Heart left ventricle (tissue), 13 donors: Measurements from ENCODE around the gene LARGE2.

Source experiments
- CTCF ChIP-seq, 12 donors: fragments of 200-600 bp; sonication (generic) in 4 of 12; IDR thresholded peaks; one replicate each; pipeline versions ENCODE4 v1.5.0 to v1.8.0; 2018 to 2022; ENCODE audit warnings: antibody characterized with exemption in 12 of 12, mild to moderate bottlenecking in 5 of 12
- POLR2A ChIP-seq, 2 donors: fragments of 450-650 bp; IDR thresholded peaks; one replicate each; pipeline ENCODE4 v1.6.1; 2017; ENCODE audit warnings: antibody characterized with exemption in 2 of 2, mild to moderate bottlenecking in 2 of 2, moderate library complexity in 2 of 2
- donor health status: ischemic (EF 13 %, LVEDD 7.1; RV severe dilation, severe dysfunction).
- donor health status: DM: no; HTN: yes; CAD: no.
- donor health status: DM: no; HTN: no; CAD: no.
- donor health status: ischemic (EF 25% LVEDD 6.9; RV normal size, moderate dysfunction).
- donor health status: ischemic (EF 25% LVEDD 5.7; RV mildly dilated, moderate dysfunction).
- donor health status: ischemic (EF 35%, LVEDD 5.7; RV mildly dilated, moderate dysfunction).
- donor health status: nonischemic (EF 11% LVEDD 7.7; RV severe dilation, severe dysfunction).
- donor health status: DM: yes; HTN: yes; CAD: no.
- donor health status: PGD.
- donor health status: ischemic (EF 29% LVEDD 5.4; RV normal size, mild dysfunction).
- donor health status: nonischemic (EF 23%, LVEDD 6.1; RV moderate dilation, normal function).

DNA sequence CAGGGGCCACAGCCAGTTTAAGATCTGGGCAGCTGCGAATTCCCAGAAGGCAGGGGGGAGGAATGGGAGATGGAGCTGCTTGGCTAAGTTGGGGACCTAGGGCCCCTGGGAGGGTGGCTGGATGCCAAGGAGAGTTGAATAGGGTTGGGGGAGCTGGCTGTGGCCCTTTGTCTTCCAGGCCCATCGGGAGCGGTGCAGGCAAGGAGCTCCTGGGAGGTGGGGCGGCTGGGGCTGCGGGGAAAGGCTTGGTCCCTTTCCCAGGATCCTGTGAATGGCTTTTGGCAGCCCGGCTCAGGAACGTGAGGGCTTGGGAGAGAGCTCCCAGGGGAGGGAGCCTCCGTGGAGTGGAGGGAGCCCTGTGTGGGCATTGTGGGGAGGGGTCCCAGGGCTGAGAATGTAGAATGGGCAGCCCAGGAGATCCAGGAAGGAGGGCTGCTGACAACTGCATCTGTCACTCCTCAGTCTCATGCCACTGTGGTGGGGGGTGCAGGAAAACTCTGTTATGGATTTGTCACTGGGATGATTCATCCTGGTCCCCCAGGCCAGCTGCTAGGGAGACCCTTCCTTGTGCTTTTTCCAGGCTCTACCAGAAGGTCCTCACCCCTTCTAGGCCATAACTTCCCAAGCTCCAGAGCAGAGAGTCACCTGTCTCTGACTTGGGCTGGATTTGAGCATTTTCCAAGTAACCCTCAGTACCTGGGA, 21.4 kb upstream of the LARGE2 start:
- TF ChIP-seq CTCF (IDR thresholded peaks at IDR 0.05) (no peak), POLR2A (IDR thresholded peaks at IDR 0.05) (no peak)
